Astrocyte of the spinal cord (primary cell): Measurements from ENCODE around the gene REEP6.
"Not testable (repeated sequence)": the region's sequence is repeated elsewhere in the genome, so short reads cannot be mapped to it uniquely, and the experiment has no call there.

Experiments
- DNase-seq: peaks from one replicate; pipeline ENCODE4 v3.0.0; 2011; ENCODE audit warnings: low read depth, low spot score
- H3K4me3 ChIP-seq: 2 replicates; pipeline ENCODE4 v1.5.1; 2011; ENCODE audit warnings: low read depth, mild to moderate bottlenecking, low read length, moderate library complexity
- in situ Hi-C: cut with HindIII; loops from 2 replicates; pipeline ENCODE4 v1.10.0; 2017; ENCODE audit warnings: low sequenced_read_pairs
- TF ChIP-seq, protein P1 (sequence below): IDR thresholded peaks from 2 replicates; pipeline ENCODE4 v1.5.1; 2012; ENCODE audit warnings: low read depth, mild to moderate bottlenecking, low read length, inconsistent platforms

REEP6 gene

DNA sequence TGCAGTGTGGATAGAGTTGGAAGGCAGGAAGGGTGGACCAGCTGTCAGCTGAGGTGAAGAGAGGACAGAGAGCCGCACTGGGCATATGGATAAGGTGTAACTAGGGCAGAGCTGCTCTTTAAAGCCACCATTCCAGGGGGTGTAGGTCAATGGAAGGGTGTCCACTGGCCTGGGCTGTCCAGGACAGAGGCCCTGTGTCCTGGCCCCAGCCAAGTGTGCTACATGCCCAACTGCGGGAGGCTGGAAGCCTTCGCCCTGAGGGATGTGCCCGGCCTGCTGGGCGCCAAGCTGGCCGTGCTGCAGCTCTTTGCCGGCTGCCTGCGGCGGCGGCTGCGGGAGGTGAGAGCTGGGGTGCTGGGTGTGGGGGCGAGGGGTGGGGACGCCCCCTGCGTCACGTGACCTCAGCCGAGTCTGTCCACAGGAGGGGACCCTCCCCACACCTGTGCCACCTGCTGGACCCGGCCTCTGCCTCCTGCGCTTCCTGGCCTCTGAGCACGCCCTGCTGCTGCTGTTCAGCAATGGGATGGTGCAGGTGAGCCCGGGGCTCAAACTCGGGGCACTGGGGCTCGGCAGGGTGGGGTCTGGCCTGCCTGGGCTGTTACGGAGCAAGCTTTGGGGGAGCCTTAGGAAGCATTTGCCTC, 42.6 kb downstream of the REEP6 start:
- in situ Hi-C loops = no loop called here
- no peak for DNase-seq
- H3K4me3 ChIP-seq = no peak overlapping the region
- TF ChIP-seq, protein P1, sequence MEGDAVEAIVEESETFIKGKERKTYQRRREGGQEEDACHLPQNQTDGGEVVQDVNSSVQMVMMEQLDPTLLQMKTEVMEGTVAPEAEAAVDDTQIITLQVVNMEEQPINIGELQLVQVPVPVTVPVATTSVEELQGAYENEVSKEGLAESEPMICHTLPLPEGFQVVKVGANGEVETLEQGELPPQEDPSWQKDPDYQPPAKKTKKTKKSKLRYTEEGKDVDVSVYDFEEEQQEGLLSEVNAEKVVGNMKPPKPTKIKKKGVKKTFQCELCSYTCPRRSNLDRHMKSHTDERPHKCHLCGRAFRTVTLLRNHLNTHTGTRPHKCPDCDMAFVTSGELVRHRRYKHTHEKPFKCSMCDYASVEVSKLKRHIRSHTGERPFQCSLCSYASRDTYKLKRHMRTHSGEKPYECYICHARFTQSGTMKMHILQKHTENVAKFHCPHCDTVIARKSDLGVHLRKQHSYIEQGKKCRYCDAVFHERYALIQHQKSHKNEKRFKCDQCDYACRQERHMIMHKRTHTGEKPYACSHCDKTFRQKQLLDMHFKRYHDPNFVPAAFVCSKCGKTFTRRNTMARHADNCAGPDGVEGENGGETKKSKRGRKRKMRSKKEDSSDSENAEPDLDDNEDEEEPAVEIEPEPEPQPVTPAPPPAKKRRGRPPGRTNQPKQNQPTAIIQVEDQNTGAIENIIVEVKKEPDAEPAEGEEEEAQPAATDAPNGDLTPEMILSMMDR = no peak

DNA sequence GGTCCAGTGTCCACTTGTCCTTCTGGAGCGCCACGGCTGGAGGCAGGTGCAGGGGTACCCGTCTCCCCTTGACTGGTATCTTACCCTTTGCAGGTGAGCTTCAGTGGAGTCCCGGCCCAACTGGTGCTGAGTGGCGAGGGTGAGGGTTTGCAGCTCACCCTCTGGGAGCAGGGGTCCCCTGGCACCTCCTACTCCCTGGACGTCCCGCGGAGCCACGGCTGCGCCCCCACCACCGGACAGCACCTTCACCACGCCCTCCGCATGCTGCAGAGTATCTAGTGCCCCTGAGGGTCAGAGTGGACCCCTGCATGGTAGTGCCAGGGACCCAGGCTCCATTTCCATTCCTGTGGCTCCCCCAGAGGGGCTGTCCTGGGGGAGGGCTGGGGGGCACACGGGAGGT, 44.0 kb downstream of the REEP6 start:
- H3K4me3 ChIP-seq = no peak overlapping the region
- TF ChIP-seq, protein P1 = no peak
- DNase-seq = no peak
- in situ Hi-C loops = no loop called here

DNA sequence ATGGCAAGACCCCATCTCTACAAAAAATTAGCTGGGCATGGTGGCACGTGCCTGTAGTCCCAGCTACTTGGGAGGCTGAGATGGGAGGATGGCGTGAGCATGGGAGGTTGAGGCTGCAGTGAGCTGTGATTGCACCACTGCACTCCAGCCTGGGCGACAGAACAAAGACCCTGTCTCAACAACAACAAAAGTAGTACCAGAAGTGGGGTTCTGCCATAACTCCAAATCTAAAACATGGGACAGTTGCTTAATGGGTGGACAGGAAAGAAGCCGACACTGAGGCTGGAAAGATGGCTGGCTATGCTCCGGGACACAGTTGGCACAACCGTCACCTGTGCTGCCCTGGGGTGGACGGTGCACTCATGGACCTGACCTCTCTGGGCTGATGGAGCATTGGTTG, 44.7 kb downstream of the REEP6 start:
- in situ Hi-C loops, H3K4me3 ChIP-seq, DNase-seq: not testable (repeated sequence)

DNA sequence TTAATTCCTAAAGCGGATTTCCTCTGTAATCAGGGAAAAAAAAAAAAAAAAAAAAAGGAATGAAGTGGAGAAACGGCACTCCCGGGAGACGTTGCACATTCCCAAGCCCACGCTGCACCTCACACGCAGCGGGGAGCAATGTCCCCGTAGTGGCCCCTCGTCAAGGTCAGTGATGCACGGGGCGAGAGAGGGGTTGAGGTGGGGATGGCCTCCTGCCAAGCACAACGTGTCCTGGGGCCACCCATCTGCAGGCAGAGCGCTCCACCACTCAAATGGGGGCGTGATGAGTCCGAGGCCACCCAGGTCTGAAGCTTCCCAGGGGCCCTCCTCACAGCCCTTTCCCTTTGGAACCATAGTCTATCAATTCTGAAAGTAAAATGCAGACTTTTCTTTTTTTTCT, 48.0 kb downstream of the REEP6 start:
- no peak overlapping the region for H3K4me3 ChIP-seq
- in situ Hi-C loops = no loop called here
- DNase-seq = no peak
- TF ChIP-seq, protein P1 = no peak

DNA sequence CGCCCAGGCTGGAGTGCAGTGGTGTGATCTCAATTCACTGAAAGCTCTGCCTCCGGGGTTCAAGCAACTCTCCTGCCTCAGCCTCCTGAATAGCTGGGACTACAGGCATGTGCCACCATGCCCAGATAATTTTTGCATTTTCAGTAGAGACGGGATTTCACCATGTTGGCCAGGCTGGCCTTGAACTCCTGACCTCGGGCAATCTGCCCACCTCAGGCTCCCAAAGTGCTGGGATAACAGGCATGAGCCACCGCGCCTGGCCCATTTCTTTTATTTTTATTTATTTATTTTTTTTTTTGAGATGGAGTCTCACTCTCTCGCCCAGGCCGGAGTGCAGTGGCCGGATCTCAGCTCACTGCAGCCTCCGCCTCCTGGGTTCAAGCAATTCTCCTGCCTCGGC, 48.8 kb downstream of the REEP6 start:
- not testable (repeated sequence) for H3K4me3 ChIP-seq

DNA sequence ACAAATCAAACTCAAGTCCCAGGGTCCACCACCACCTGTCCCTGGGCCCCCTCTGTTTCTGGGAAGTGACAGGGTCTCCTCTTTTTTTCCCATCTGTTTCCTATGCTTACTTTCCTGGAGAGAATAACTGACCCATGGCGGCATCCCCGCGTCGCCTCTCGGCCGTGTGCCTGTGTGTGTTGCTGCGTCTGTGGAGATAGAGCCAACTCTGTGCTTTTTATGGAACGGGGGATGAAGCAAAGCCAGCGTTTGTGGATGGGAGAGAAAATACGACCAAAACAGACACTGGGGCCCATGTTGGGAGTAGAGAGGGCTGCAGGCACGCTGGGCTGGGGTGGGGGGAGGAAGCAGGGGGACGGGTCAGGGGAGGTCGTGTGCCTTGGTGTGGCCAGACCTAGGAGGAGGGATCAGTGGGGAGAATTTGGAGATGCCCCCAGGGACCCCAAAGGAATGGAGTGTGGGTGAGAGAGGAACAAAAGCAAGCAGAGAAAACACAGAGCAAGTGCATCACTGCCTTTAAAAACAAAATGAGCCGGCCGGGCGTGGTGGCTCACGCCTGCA, 49.5 kb downstream of the REEP6 start:
- DNase-seq = no peak
- TF ChIP-seq, protein P1 = no peak
- in situ Hi-C loops = no loop called here
- no peak overlapping the region for H3K4me3 ChIP-seq

More for the DNA sequence above, 48.8 kb downstream of the REEP6 start:
- in situ Hi-C loops, DNase-seq: not testable (repeated sequence)
